NCI-H1105 (cell line): ENCODE results near the gene SEMA6C.
"Not testable (repeated sequence)": the region's sequence is repeated elsewhere in the genome, so short reads cannot be mapped to it uniquely, and the experiment has no call there.

Experiments
- DNase-seq: peaks from one replicate; lab custom pipeline; 2025; lab: John Stamatoyannopoulos, UW

SEMA6C gene

DNA sequence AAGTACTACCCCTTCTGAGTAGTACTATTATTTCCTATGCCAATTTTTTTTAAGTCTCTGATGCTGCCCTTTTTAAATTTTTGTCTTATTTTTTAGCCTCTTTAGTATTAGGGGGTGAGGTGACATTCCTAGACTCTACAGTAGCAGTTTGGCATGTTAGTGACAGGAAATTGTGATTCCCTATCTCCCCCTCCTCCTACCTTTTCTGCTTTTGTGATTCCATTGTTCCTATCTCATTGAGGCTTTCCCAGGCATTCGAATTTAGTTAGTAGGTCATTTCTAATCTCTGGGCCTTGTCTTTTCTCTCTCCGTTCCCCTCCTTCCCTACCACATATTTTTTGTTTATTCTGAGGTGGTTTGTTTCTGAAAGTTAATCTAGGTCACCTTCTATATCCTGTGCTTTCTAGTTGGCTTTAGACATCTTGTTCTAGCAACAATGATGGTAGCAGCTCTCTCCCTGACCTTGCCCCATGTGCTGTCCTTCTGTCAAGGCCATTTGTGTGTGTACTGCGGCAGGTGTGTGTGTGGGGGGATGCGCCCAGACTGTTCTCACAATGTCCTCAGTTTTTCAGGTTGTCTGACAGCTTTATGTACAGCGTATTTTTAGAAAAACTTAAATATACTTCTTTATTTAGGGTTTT, 21.5 kb downstream of the SEMA6C start:
- DNase-seq = no peak

DNA sequence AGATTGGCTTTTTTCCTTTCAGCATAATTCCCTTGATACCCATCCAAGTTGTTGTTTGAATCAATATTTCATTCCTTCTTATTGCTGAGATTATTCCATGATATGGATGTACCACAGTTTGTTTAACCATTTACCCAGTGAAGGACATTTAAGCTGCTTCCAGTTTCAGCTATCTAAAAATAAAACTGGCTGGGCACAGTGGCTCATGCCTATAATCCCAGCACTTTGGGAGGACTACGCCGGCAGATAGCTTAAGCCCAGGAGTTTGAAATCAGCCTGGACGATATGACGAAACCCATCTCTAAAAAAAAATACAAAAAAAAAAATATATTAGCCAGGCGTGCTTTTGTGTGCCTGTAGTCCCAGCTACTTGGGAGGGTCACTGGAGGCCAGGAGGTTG, 32.6 kb downstream of the SEMA6C start:
- DNase-seq = no peak

DNA sequence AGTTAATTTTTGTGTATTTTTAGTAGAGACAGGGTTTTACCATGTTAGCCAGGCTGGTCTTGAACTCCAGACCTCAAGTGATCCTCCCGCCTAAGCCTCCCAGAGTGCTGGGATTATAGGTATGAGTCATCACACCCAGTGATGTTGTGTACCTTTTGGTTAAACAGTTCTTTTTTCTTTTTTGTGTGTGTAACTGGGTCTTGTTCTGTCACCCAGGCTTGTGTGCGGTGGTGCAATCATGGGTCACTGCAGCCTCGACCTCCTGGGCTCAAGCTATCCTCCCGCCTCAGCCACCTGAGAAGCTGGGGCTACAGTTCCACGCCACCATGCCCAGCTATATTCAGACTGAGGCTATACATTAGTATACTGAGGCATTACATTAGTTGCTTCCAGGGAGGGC, 38.1 kb downstream of the SEMA6C start:
- no peak for DNase-seq

- no peak for DNase-seq
Observed at GRCh38 chr1:151106894-151107293, 39.5 kb downstream of the SEMA6C start.

DNA sequence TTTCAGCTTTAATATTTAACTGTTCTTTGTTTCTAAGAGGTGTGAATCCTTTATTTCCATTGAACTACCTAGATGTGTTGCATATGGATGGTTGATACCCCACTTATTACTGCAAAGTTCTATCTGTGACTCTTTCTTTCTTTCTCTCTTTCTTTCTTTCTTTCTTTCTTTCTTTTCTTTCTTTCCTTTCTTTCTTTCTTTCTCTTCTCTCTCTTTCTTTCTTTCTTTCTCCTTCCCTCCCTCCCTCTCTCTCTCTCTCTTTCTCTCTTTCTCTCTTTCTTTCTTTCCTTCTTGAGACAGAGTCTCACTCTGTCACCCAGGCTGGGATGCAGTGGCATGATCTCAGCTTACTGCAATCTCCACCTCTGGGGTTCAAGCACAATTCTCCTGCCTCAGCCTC, 41.8 kb downstream of the SEMA6C start:
- no peak for DNase-seq

DNA sequence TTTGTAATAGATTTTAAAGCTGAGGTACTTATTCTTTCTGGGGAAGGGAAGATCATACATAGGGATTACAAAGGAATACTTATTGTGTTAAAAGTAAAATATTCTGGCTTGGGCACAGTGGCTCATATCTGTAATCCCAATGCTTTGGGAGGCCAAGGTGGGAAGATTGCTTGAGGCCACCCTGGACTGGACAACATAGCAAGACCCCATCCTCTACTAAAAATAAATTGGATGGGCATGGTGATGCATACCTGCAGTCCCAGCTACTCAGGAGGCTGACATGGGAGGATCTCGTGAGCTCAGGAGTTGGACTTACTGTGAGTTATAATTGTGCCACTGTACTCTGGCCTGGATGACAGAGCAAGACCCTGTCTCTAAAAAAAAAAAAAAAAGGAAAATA, 48.3 kb downstream of the SEMA6C start:
- no peak for DNase-seq

DNA sequence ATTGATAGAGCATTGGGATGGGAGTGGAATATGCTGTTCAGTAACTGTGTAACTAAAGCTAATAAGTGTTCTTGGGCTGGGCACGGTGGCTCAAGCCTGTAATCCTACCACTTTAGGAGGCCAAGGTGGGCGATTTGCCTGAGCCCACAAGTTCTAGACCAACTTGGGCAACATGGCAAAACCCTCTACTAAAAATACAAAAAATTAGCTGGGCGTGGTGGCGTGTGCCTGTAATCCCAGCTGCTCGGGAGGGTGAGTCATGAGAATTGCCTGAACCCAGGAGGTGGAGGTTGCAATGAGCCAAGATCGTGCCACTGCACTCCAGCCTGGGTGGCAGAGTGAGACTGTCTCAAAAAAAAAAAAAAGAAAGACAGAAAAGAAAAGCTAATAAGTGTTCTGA, 49.0 kb downstream of the SEMA6C start:
- DNase-seq = not testable (repeated sequence)

DNA sequence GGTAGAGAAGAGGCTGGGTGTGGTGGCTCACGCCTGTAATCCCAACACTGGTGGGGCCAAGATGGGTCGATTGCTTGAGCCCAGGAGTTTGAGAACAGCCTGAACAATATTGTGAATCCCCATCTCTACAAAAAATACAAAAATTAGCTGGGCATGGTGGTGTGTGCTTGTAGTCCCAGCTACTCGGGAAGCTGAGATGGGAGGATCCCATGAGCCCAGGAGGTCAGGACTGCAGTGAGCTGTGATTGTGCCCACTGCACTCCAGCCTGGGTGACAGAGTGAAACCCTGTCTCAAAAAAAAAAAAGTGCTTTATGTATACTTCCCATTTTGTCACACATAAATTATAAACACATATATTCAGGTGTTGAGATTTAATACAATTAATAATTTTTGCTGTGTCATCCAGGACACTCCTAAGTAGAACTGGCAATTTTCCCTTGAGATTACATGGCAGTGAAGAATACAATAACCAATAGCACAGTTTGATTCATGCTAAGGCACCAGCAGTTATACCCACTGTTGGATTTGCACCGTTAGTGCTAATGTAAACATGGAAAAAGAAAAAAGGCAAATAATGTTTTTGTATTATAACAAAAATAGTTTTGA, 60.4 kb downstream of the SEMA6C start:
- DNase-seq = no peak
